ENCODE measurements around the gene AGBL5. TPM values are rescaled to one million over a fixed set of nuclear protein-coding genes. Genes with fewer than 3 reads are reported as not detected.
A peak's percentile ranks its signal among the peaks of the same experiment; 100 is the strongest.

The AGBL5 gene
- total and polyA plus RNA-seq, 2 of the 13 experiments (the other 11 are each of a cell fraction or from before 2014, with no cell fraction given), result 55.9 to 73.3 TPM

GRCh38 chr2:27086724-27087593 lies 35.5 kb downstream of the AGBL5 start, which contains the start of gene KHK (continued):
- TF ChIP-seq AHR (CRISPR knock-in tag; IDR thresholded peaks at IDR 0.05), result peak; percentile 62
- no peak for TF ChIP-seq PAF1 (CRISPR knock-in tag; IDR thresholded peaks at IDR 0.05)
- TF ChIP-seq MED1 (CRISPR knock-in tag; IDR thresholded peaks at IDR 0.05), result no peak; the same call in 1 of the 2 replicates
- TF ChIP-seq ZNF782 (CRISPR knock-in tag; IDR thresholded peaks at IDR 0.05; ENCODE audit: borderline replicate concordance), result peak; percentile 89
- TF ChIP-seq GZF1 (CRISPR knock-in tag; IDR thresholded peaks at IDR 0.05), result no peak
- TF ChIP-seq RAD21 (CRISPR knock-in tag; IDR thresholded peaks at IDR 0.05), result no peak
- no peak for TF ChIP-seq SCMH1 (CRISPR knock-in tag; IDR thresholded peaks at IDR 0.05; ENCODE audit: borderline replicate concordance)
- no peak for TF ChIP-seq ZBTB3 (CRISPR knock-in tag; IDR thresholded peaks at IDR 0.05; ENCODE audit: borderline replicate concordance, low read depth)
- TF ChIP-seq AGO1 (IDR thresholded peaks at IDR 0.05; ENCODE audit: low read depth, low read length, poor library complexity, severe bottlenecking), result peak; percentile 19
- TF ChIP-seq ZNF691 (CRISPR knock-in tag; IDR thresholded peaks at IDR 0.05; ENCODE audit: borderline replicate concordance, low read depth), result no peak
- TF ChIP-seq ZNF562 (CRISPR knock-in tag; IDR thresholded peaks at IDR 0.05; ENCODE audit: borderline replicate concordance), result no peak
- TF ChIP-seq DNMT1 (CRISPR knock-in tag; IDR thresholded peaks at IDR 0.05), result peak; percentile 60; the same call in 1 of the 2 replicates
- TF ChIP-seq FOXK1 (CRISPR knock-in tag; IDR thresholded peaks at IDR 0.05; ENCODE audit: borderline replicate concordance, low read depth), result no peak
- TF ChIP-seq POLR2A (IDR thresholded peaks at IDR 0.05; ENCODE audit: insufficient read depth in 1 of 2, low read depth in 2 of 2, low read length in 2 of 2), result peak in 1 of 2 experiments; percentile 61; a peak in 1 of 4 replicates
- no peak; the same call in 1 of the 2 replicates for TF ChIP-seq ZNF275 (CRISPR knock-in tag; IDR thresholded peaks at IDR 0.05; ENCODE audit: borderline replicate concordance)
- TF ChIP-seq NRL (CRISPR knock-in tag; IDR thresholded peaks at IDR 0.05; ENCODE audit: borderline replicate concordance), result no peak; the same call in 1 of the 2 replicates
- TF ChIP-seq SNAPC4 (CRISPR knock-in tag; IDR thresholded peaks at IDR 0.05), result peak; percentile 75; the same call in 1 of the 2 replicates
- no peak for TF ChIP-seq MLX (CRISPR knock-in tag; IDR thresholded peaks at IDR 0.05)
- no peak; the same call in 1 of the 2 replicates for TF ChIP-seq ETS1 (CRISPR knock-in tag; IDR thresholded peaks at IDR 0.05)
- no peak for TF ChIP-seq TARDBP (CRISPR knock-in tag; IDR thresholded peaks at IDR 0.05)

Data from HepG2 (cell line).